ENCODE results near the gene GOLPH3.
"Not testable (repeated sequence)": the region's sequence is repeated elsewhere in the genome, so short reads cannot be mapped to it uniquely, and the experiment has no call there.

GOLPH3 gene

DNA sequence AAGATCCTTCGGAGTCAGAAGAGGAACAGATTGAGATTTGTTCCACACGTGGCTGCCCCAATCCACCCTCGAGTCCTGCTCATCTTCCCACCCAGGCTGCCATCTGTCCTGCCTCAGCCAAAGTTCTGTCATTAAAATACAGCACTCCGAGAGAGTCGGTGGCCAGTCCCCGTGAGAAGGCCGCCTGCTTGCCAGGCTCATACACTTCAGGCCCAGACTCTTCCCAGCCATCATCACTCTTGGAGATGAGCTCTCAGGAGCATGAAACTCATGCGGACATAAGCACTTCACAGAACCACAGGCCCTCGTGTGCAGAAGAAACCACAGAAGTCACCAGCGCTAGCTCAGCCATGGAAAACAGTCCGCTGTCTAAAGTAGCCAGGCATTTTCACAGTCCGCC is 85.9 kb downstream of the GOLPH3 start:
- no peak for DNase-seq (ENCODE audit: low read depth)
- no peak for TF ChIP-seq CTCF (IDR thresholded peaks at IDR 0.05; ENCODE audit: low read depth, low read length, missing control alignments)
- H3K4me3 ChIP-seq (ENCODE audit: low read depth, low read length), result no peak overlapping the region

GRCh38 chr5:32087086-32088082 is 86.7 kb downstream of the GOLPH3 start:
- no peak for TF ChIP-seq CTCF (IDR thresholded peaks at IDR 0.05; ENCODE audit: low read depth, low read length, missing control alignments)
- no peak for DNase-seq (ENCODE audit: low read depth)
- no peak overlapping the region for H3K4me3 ChIP-seq (ENCODE audit: low read depth, low read length)

GRCh38 chr5:32083981-32084430 is 90.1 kb downstream of the GOLPH3 start:
- DNase-seq (ENCODE audit: low read depth), result no peak
- no peak overlapping the region for H3K4me3 ChIP-seq (ENCODE audit: low read depth, low read length)
- TF ChIP-seq CTCF (IDR thresholded peaks at IDR 0.05; ENCODE audit: low read depth, low read length, missing control alignments), result no peak

DNA sequence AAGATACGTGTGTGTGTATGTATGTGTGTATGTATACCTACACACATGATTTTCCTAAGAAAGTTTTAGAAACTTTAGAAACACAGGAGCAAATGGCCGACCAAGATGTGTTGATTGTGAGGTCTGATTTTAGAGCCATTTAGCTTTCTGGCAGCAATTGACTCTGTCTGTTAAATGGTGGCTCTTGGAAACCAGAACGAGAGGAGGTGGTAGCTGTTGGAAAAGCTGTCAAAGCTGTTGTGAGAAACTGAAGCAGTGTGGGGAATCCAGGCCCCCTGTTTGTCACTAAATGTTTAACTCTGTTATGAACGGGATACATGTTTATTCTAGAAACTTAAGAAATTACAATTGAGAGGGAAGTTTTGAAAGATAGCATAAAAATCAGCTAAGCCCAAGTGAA is 91.4 kb downstream of the GOLPH3 start:
- no peak for DNase-seq (ENCODE audit: low read depth)
- H3K4me3 ChIP-seq (ENCODE audit: low read depth, low read length), result no peak overlapping the region
- no peak for TF ChIP-seq CTCF (IDR thresholded peaks at IDR 0.05; ENCODE audit: low read depth, low read length, missing control alignments)

DNA sequence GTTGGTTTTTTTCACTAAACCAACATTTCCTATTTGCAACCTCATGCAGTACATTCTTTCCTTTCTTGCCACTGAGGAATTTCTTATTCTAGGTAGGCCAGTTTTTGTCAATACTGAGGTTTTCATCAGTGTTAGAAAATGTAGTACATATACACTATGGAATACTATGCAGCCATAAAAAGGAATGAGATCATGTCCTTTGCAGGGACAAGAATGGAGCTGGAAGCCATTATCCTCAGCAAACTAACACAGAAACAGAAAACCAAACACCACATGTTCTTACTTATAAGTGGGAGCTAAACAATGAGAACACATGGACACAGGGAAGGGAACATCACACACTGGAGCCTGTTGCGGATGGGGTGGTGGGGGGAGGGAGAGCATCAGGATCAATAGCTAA is 93.6 kb downstream of the GOLPH3 start:
- not testable (repeated sequence) for H3K4me3 ChIP-seq (ENCODE audit: low read depth, low read length); DNase-seq (ENCODE audit: low read depth)

- DNase-seq (ENCODE audit: low read depth); H3K4me3 ChIP-seq (ENCODE audit: low read depth, low read length): not testable (repeated sequence)
These were observed 95.3 kb downstream of the GOLPH3 start for GRCh38 chr5:32078855-32079254.

- peak; percentile 10 for DNase-seq (ENCODE audit: low read depth)
- no peak overlapping the region for H3K4me3 ChIP-seq (ENCODE audit: low read depth, low read length)
- peak; percentile 61 for TF ChIP-seq CTCF (IDR thresholded peaks at IDR 0.05; ENCODE audit: low read depth, low read length, missing control alignments)
These were observed 97.1 kb downstream of the GOLPH3 start for GRCh38 chr5:32076699-32077695.
